HepG2 (cell line): ENCODE results near the gene CD248. TPM values are rescaled to one million over a fixed set of nuclear protein-coding genes. Genes with fewer than 3 reads are reported as not detected.

Source experiments
- ELF4 ChIP-seq: sonication (generic); formaldehyde crosslinking; IDR thresholded peaks from 2 replicates; pipeline ENCODE4 v1.5.0; 2020; ENCODE audit warnings: missing genetic modification reagents, mild to moderate bottlenecking, moderate library complexity, borderline replicate concordance
- MBNL3 ChIP-seq: fragments of 250-450 bp; sonication (Bioruptor Pico); conservative IDR thresholded peaks from 2 replicates; pipeline ENCODE4 v1.8.0; 2022; ENCODE audit warnings: mild to moderate bottlenecking, inconsistent platforms
- NFATC3 ChIP-seq: sonication (generic); formaldehyde crosslinking; IDR thresholded peaks from 2 replicates; pipeline ENCODE4 v1.5.1; 2020; ENCODE audit warnings: mild to moderate bottlenecking, missing genetic modification reagents
- RBFOX2 ChIP-seq: fragments of 200-400 bp; formaldehyde crosslinking; IDR thresholded peaks from 2 replicates; pipeline ENCODE4 v1.6.1; 2017; ENCODE audit warnings: low read depth, mild to moderate bottlenecking, low read length
- SOX5 ChIP-seq: IDR thresholded peaks from 2 replicates; pipeline ENCODE4 v1.6.1; 2016; ENCODE audit warnings: borderline replicate concordance
- U2AF2 ChIP-seq: fragments of 200-400 bp; formaldehyde crosslinking; IDR thresholded peaks from 2 replicates; pipeline ENCODE4 v1.6.1; 2017; ENCODE audit warnings: low read depth, mild to moderate bottlenecking, low read length
- ZNF121 ChIP-seq: sonication (generic); formaldehyde crosslinking; IDR thresholded peaks from 2 replicates; pipeline ENCODE4 v1.5.0; 2020; ENCODE audit warnings: mild to moderate bottlenecking, missing genetic modification reagents
- ZNF496 ChIP-seq: sonication (generic); formaldehyde crosslinking; IDR thresholded peaks from 2 replicates; pipeline ENCODE4 v1.8.1; 2023; ENCODE audit warnings: mild to moderate bottlenecking, moderate library complexity, missing genetic modification reagents; ENCODE audit not compliant: insufficient replicate concordance
- ZNF562 ChIP-seq: sonication (generic); formaldehyde crosslinking; IDR thresholded peaks from 2 replicates; pipeline ENCODE4 v1.8.0; 2022; ENCODE audit warnings: missing genetic modification reagents, borderline replicate concordance
- ZNF563 ChIP-seq: sonication (generic); formaldehyde crosslinking; IDR thresholded peaks from 2 replicates; pipeline ENCODE4 v1.8.0; 2022; ENCODE audit warnings: mild to moderate bottlenecking, moderate library complexity, missing genetic modification reagents
- ZNF766 ChIP-seq: sonication (generic); formaldehyde crosslinking; IDR thresholded peaks from 2 replicates; pipeline ENCODE4 v1.5.0; 2020; ENCODE audit warnings: missing genetic modification reagents, borderline replicate concordance
- polyA plus RNA-seq, 8 experiments: library from polyadenylated mRNA; depleted of rRNA in 3 of 8; stranded (reverse) in 7 of 8; unstranded in 1 of 8; fragments of >200 nt; fragmentation: Illumina TruSeq in 4 of 8; extraction: Trizol in 4 of 8; gene quantifications; 2 replicates each; pipeline versions ENCODE4 v1.2.1 to v1.2.3, GENCODE V29; 2011 to 2016; ENCODE audit warnings: low read depth in 4 of 8, missing spikeins in 1 of 8, mixed read lengths in 1 of 8; ENCODE audit not compliant: insufficient read depth in 1 of 8
- total RNA-seq, 5 experiments: library from RNA; depleted of rRNA; stranded (reverse); fragments of >200 nt; fragmentation: Illumina TruSeq; extraction: Trizol; gene quantifications; 2 replicates each; pipeline ENCODE4 v1.2.3, GENCODE V29; 2016; ENCODE audit warnings: low read depth in 1 of 5
- TF ChIP-seq, protein P1 (sequence below): sonication (generic); formaldehyde crosslinking; IDR thresholded peaks from 2 replicates; pipeline ENCODE4 v1.9.0; 2021; ENCODE audit warnings: missing genetic modification reagents, borderline replicate concordance
- TF ChIP-seq, protein P2 (sequence below): IDR thresholded peaks from 2 replicates; pipeline ENCODE4 v1.6.1; 2016; ENCODE audit warnings: control low read depth
- TF ChIP-seq, protein P3 (sequence below): sonication (generic); formaldehyde crosslinking; IDR thresholded peaks from 2 replicates; pipeline ENCODE4 v1.4.0; 2020; ENCODE audit warnings: missing genetic modification reagents
- TF ChIP-seq, protein P4 (sequence below): sonication (generic); formaldehyde crosslinking; IDR thresholded peaks from 2 replicates; pipeline ENCODE4 v1.5.1; 2020; ENCODE audit warnings: mild to moderate bottlenecking, missing genetic modification reagents, moderate library complexity

Gene CD248
- total and polyA plus RNA-seq, 2 of the 13 experiments (the other 11 are each of a cell fraction or from before 2014, with no cell fraction given): 0.25 to 0.35 TPM

DNA sequence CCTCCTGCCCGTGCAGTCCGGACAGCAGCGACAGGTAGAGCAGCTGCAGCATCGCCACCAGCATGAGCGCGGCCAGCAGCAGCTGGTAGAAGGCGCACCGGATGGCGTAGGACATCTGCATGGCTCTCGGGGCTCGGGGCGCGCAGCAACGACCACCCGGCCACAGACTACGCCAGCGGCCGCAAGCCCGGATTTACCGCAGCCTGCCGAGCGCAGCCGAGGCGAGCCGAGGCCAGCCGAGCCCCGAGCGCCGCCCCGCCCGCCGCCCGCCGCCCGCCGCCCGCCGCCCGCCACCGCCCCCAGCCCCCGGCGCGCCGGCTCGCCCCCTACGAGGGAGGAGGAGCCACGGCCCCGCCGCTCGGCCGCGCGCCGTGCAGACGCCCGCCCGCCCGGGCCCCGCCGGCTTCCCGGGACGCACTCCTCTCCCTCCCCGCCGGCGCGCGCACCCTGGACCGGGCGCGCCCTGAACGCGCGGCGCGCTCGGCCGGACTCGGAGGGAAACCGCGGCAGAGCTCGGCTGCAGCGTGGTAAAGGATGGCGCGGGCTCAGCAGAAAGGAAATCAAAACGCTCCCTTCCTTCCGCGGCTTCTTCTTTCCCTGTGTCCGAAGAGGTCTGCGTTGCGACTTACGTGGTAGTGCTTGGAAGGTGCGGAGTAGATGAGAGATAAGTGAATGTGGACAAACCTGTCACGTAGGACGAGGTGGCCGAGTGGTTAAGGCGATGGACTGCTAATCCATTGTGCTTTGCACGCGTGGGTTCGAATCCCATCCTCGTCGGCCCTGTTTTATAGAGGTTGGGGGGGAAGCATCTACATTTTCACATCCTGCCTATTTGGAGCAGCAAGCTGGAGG lies 30.8 kb upstream of the CD248 start, which contains the start of gene B4GAT1 (continued):
- TF ChIP-seq ELF4 (CRISPR knock-in tag) (no peak), ZNF121 (CRISPR knock-in tag) (no peak), NFATC3 (CRISPR knock-in tag) (no peak), ZNF562 (CRISPR knock-in tag) (no peak), ZNF563 (CRISPR knock-in tag) (peak; percentile 49; the same call in 1 of the 2 replicates), ZNF766 (CRISPR knock-in tag) (no peak), MBNL3 (no peak), SOX5 (CRISPR knock-in tag) (no peak), ZNF496 (no peak), U2AF2 (no peak), RBFOX2 (peak; percentile 87)
- TF ChIP-seq, protein P1, sequence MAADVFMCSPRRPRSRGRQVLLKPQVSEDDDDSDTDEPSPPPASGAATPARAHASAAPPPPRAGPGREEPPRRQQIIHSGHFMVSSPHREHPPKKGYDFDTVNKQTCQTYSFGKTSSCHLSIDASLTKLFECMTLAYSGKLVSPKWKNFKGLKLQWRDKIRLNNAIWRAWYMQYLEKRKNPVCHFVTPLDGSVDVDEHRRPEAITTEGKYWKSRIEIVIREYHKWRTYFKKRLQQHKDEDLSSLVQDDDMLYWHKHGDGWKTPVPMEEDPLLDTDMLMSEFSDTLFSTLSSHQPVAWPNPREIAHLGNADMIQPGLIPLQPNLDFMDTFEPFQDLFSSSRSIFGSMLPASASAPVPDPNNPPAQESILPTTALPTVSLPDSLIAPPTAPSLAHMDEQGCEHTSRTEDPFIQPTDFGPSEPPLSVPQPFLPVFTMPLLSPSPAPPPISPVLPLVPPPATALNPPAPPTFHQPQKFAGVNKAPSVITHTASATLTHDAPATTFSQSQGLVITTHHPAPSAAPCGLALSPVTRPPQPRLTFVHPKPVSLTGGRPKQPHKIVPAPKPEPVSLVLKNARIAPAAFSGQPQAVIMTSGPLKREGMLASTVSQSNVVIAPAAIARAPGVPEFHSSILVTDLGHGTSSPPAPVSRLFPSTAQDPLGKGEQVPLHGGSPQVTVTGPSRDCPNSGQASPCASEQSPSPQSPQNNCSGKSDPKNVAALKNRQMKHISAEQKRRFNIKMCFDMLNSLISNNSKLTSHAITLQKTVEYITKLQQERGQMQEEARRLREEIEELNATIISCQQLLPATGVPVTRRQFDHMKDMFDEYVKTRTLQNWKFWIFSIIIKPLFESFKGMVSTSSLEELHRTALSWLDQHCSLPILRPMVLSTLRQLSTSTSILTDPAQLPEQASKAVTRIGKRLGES: no peak
- TF ChIP-seq, protein P2, sequence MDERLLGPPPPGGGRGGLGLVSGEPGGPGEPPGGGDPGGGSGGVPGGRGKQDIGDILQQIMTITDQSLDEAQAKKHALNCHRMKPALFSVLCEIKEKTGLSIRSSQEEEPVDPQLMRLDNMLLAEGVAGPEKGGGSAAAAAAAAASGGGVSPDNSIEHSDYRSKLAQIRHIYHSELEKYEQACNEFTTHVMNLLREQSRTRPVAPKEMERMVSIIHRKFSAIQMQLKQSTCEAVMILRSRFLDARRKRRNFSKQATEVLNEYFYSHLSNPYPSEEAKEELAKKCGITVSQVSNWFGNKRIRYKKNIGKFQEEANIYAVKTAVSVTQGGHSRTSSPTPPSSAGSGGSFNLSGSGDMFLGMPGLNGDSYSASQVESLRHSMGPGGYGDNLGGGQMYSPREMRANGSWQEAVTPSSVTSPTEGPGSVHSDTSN (CRISPR knock-in tag): no peak
- TF ChIP-seq, protein P3, sequence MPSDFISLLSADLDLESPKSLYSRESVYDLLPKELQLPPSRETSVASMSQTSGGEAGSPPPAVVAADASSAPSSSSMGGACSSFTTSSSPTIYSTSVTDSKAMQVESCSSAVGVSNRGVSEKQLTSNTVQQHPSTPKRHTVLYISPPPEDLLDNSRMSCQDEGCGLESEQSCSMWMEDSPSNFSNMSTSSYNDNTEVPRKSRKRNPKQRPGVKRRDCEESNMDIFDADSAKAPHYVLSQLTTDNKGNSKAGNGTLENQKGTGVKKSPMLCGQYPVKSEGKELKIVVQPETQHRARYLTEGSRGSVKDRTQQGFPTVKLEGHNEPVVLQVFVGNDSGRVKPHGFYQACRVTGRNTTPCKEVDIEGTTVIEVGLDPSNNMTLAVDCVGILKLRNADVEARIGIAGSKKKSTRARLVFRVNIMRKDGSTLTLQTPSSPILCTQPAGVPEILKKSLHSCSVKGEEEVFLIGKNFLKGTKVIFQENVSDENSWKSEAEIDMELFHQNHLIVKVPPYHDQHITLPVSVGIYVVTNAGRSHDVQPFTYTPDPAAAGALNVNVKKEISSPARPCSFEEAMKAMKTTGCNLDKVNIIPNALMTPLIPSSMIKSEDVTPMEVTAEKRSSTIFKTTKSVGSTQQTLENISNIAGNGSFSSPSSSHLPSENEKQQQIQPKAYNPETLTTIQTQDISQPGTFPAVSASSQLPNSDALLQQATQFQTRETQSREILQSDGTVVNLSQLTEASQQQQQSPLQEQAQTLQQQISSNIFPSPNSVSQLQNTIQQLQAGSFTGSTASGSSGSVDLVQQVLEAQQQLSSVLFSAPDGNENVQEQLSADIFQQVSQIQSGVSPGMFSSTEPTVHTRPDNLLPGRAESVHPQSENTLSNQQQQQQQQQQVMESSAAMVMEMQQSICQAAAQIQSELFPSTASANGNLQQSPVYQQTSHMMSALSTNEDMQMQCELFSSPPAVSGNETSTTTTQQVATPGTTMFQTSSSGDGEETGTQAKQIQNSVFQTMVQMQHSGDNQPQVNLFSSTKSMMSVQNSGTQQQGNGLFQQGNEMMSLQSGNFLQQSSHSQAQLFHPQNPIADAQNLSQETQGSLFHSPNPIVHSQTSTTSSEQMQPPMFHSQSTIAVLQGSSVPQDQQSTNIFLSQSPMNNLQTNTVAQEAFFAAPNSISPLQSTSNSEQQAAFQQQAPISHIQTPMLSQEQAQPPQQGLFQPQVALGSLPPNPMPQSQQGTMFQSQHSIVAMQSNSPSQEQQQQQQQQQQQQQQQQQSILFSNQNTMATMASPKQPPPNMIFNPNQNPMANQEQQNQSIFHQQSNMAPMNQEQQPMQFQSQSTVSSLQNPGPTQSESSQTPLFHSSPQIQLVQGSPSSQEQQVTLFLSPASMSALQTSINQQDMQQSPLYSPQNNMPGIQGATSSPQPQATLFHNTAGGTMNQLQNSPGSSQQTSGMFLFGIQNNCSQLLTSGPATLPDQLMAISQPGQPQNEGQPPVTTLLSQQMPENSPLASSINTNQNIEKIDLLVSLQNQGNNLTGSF (CRISPR knock-in tag): 0 out of 2 replicates have a peak, but pooled peaks have one; percentile 39
- TF ChIP-seq, protein P4, sequence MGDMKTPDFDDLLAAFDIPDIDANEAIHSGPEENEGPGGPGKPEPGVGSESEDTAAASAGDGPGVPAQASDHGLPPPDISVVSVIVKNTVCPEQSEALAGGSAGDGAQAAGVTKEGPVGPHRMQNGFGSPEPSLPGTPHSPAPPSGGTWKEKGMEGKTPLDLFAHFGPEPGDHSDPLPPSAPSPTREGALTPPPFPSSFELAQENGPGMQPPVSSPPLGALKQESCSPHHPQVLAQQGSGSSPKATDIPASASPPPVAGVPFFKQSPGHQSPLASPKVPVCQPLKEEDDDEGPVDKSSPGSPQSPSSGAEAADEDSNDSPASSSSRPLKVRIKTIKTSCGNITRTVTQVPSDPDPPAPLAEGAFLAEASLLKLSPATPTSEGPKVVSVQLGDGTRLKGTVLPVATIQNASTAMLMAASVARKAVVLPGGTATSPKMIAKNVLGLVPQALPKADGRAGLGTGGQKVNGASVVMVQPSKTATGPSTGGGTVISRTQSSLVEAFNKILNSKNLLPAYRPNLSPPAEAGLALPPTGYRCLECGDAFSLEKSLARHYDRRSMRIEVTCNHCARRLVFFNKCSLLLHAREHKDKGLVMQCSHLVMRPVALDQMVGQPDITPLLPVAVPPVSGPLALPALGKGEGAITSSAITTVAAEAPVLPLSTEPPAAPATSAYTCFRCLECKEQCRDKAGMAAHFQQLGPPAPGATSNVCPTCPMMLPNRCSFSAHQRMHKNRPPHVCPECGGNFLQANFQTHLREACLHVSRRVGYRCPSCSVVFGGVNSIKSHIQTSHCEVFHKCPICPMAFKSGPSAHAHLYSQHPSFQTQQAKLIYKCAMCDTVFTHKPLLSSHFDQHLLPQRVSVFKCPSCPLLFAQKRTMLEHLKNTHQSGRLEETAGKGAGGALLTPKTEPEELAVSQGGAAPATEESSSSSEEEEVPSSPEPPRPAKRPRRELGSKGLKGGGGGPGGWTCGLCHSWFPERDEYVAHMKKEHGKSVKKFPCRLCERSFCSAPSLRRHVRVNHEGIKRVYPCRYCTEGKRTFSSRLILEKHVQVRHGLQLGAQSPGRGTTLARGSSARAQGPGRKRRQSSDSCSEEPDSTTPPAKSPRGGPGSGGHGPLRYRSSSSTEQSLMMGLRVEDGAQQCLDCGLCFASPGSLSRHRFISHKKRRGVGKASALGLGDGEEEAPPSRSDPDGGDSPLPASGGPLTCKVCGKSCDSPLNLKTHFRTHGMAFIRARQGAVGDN (CRISPR knock-in tag): peak; percentile 59; the same call in 1 of the 2 replicates
